HG03196 (cell line): ENCODE results near the gene MNAT1.
"Not testable (repeated sequence)": the region's sequence is repeated elsewhere in the genome, so short reads cannot be mapped to it uniquely, and the experiment has no call there.

Experiments
- ATAC-seq: cut with Tn5 transposase; IDR thresholded peaks from one replicate; pipeline ENCODE4 v1.9.1; 2021; ENCODE audit not compliant: unreplicated experiment

MNAT1 gene

DNA sequence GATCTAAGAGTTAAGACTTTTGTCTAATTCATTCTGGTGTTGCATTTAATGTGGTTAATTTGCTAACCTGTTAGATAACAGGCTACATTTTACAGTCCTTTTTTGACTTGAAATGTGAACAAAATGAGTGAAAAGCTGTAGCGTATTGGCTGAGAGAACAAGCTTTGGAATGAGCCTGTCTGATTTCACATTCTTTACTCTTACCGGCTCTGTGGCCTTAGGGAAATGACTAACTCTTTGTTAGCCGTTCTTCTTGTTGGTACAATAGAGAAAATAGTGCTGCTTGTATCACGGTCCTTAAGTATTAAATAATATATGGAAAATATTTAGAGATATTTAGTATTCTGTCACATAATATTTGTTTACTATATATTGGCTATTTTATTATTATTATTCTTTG is 1.9 kb downstream of the MNAT1 start:
- ATAC-seq: no peak

DNA sequence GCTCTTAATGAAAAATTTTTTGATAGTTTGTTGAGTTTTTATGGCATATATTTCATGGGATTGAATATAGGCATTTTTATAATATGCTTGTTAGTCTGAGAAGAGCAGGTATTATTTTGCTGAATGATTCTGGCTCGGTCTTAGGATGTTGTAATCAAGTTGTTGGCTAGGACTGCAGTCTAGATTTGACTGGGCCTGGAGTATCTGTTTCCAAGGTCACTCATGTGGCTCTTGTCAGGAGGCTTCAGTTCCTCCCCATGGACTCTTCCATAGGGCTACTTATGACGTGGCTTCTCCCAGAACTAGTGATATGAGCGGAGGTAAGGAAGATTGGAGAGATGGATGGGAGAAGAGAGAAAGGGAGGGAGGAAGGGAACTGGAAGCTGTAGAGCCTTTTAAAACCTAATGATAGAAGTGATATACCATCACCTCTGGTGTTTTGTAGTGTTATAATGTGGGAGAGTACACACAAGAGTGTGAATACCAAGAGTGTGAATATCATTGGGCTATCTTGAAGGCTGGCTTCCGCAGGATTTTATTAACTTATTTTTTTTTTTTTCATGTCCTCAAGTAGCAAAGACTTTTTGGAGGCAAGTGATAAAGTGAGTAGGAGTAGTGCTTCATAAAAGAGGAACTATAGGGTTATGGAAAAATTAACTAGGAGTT is 4.4 kb downstream of the MNAT1 start:
- ATAC-seq: no peak

- ATAC-seq: no peak
Observed at GRCh38 chr14:60744566-60744965, 10.0 kb downstream of the MNAT1 start.

DNA sequence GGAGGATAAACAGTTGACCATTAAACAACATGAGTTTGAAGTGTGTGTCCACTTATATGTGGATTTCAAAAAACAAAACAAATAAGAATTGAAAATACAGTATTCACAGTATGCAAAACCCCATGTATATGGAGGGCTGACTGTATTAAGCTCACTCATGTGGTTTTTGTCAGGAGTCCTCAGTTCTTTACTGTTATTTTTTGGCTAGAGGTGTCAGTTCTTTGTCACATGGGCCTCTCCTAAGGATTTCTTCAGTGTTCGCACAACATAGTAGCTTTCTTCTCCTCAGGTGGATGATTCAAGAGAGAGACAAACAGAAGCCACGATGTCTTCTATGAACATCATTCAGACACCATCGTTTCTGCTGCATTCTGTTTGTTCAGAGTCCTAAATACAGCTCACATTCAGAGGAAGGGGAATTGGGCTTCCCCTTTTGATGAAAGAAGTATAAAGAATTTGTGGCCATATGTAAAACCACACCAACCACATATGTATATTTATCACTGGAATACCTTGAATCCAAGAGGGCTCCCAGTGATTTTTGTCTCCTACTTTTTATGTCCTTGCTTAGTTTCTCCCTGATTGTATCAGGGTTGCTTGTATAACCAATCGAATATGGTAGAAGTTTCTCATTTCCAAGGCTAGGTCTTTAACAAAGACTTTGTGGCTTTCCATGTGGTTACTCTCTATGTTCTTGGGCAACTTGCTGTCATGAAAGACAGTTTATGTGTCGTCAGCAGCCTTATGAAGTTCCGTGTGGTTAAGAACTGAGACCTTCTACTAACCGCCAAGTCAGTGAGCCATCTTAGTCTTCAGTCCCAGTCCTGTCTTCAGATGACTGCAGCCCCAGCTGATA is 18.9 kb downstream of the MNAT1 start:
- ATAC-seq: peak; percentile 95

DNA sequence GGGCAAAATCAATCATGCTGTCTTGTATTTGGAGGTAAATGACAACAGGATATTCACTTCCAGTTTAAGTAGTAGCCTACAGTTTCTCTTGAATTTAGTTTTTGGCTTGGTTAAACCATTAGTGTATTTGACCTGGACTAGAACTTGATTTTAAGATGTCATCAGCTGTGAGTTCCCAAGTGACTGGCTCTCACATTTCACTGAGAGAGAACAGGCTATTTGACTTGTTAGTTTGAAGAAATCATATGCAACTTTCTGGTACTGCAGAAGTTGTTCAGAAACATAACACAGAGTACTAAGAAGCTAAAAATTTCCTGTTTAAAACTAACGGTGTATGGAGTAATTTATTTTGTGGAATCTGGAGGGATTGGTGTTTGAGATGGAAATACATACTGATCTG is 22.3 kb downstream of the MNAT1 start:
- no peak for ATAC-seq

GRCh38 chr14:60757567-60758002 is 23.0 kb downstream of the MNAT1 start:
- no peak for ATAC-seq

DNA sequence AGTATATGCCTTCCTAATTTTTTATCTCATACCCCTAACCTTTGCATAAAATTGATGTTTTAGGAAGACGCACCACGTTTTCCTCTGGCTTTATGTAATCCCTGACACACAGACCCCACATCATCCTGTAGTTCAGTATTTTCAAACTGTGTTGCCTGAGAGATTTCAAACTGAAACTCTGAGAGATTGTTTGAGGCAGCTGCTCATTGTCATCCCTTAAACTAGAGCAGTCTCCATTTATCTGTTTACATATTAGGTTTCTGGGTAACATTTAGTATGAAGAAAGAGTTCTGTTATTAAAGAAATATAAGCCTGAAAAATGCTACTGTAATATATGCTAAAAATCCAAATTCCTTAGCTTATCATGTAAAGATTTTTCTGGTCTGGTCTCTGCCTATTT is 24.3 kb downstream of the MNAT1 start:
- ATAC-seq: no peak

DNA sequence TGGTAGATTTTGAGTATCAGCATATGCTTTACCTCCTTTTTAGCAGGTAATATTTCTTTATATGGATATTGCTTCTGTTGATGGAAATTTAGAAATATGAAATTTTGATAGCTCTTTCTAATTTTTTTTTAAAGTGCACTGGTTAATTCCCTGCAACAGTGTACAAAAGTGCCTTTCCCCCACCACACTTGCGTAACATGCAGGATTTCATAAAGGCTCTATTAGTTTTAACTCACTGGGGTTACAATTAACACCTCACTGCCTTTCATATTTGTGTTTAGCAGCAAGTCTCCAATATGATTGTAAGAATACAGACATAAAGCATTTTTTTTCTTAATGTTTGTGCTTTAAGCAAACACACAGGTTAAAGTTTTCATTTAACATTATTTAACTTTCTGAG is 25.6 kb downstream of the MNAT1 start:
- no peak for ATAC-seq

- no peak for ATAC-seq
Observed at GRCh38 chr14:60760644-60761364, 26.2 kb downstream of the MNAT1 start.

DNA sequence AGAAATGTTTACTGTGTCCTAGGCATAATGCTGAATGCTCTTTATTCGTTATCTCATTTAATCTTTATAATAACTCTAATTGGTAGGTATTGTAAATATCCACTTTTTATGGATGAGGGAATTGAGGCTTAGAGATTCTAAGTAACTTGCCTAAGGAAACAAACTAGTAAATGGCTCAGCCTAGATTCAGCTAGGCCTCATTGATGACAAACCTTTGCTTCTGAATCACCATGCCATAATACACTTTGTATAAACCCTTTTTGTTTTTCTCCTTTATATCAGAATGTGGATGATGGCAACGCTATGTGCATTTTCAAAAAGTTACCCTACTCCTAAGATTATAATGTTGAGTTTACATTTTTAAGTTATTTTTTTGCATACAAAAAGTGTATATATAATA is 34.0 kb downstream of the MNAT1 start:
- no peak for ATAC-seq

DNA sequence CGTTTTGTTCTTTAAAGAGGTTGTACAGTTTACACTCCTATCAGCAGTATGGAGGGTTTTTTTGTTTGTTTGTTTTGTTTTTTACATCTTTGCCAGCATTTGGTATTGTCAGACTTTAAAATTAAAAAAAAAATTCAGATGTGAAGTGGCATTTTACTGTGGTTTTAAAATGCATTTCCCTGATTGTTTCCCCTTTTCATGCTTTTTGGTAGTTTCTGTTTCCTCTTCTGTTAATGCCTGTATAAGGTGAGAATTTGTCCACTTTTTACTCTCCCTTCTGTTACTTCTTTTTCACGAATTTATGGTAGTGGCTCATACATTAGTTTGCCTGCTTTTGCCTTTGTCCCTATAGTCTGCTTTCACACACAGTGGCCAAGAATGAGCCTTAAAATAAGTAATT is 36.6 kb downstream of the MNAT1 start:
- no peak for ATAC-seq

DNA sequence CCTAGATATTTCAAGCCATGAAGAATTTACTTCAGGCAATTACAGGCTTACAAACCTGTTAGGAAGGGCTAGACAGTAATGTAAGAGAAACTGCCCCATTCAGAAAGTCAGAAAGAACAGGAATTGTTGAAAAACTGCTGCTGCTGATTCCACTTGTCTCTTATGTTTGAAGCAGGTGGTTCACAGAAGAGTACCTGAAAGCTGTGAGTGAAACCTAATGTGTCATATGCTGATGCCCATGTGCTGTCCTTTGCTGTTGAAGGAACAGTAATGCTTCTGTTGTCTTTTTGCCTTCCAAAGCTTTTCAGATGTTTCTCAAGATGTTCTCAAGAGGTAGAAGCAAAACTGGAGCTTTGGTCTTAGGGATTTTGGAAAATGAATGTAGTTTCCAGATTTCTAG is 39.0 kb downstream of the MNAT1 start:
- peak; percentile 62 for ATAC-seq

DNA sequence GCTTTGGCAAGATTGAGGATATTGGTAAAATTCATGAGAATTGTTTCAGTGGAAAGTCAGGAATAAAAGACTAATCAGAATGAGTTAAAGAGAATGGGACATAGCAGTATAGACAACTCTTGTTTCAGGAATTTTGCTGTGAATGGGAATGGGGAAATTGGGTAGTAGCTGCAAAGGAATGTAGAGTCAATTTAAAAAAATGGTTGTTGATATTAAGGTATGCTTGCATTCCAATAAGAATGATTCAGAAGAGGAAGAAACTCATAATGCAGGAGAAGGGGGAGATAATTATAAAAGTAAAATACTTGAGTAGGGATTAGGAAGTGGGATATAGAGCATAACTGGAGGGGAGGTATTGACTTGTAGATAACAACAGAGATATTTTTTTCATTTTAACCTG is 40.7 kb downstream of the MNAT1 start:
- ATAC-seq: no peak

DNA sequence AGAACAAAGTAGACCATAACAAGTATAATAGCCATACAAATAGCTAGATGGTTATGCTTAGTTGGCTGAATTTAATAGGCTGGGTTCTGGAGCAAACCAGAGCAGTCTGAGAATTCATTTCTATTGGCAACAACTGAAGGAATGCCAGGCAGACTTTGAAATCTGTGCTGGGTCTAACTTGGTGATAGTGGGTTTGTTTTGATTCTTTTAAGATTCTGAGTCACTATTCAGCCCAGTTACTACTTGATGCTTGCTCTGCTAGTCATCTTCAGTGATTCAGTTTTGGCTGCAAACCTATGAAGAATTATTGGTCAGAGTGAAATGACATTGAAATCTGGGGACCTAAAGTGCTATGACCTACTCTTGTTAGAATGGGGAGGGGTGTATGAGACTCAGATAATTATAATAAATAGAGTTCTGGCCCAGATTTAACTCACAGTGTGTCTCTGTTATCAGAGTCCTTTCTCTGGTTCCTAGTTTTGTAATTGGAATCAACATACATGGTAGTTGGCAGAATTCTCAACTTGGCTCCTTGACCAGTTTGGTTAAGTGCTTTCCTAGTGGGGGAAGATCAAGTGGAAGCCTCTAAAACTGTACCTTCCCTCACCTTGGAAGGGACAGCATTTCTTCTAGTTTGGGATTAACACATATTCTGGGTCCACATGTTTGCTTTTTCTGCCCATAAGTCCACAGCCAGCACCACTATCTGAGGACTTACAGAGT is 43.5 kb downstream of the MNAT1 start:
- no peak for ATAC-seq

GRCh38 chr14:60779745-60780514 is 45.4 kb downstream of the MNAT1 start:
- not testable (repeated sequence) for ATAC-seq

DNA sequence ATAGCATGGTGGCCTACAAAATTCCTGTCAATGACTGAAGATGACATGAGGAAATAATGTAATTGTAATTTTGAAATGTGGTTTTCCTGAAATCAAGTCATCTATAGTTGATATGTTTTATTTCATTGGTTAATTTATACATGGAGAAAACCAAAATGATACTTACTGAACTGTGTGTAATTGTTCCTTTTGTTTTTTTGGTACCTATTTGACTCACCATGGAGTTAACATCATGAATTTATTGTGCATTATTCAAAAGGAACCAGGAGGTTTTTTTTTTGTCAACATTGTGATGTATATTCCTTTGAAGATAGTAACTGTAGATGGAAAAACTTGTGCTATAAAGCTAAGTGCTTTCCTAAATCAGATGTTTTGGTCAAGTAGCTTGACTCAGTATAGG is 46.0 kb downstream of the MNAT1 start:
- ATAC-seq: not testable (repeated sequence)

- no peak for ATAC-seq
Observed at GRCh38 chr14:60786905-60787304, 52.3 kb downstream of the MNAT1 start.

- ATAC-seq: no peak
Observed at GRCh38 chr14:60789656-60790055, 55.1 kb downstream of the MNAT1 start.

- no peak for ATAC-seq
Observed at GRCh38 chr14:60790850-60791249, 56.3 kb downstream of the MNAT1 start.

GRCh38 chr14:60796434-60796833 is 61.9 kb downstream of the MNAT1 start:
- no peak for ATAC-seq
